ENCODE measurements around the gene SAMD10.

GRCh38 chr20:64010711-64011237, 31.3 kb upstream of the SAMD10 start:
- no peak for TF ChIP-seq YY1 (IDR thresholded peaks at IDR 0.05)
- no peak for TF ChIP-seq TAF1 (conservative IDR thresholded peaks at IDR 0.05)
- no peak for TF ChIP-seq CTCF (IDR thresholded peaks at IDR 0.05; ENCODE audit: low read depth, low read length, missing input control)
- no peak for TF ChIP-seq ZBTB33 (IDR thresholded peaks at IDR 0.05)
- TF ChIP-seq JUND (IDR thresholded peaks at IDR 0.05) = no peak
- no peak for TF ChIP-seq ATF3 (IDR thresholded peaks at IDR 0.05)
- TF ChIP-seq GABPA (IDR thresholded peaks at IDR 0.05 in 1 of 2, conservative IDR thresholded peaks at IDR 0.05 in 1 of 2) = no peak
- TF ChIP-seq MAX (IDR thresholded peaks at IDR 0.05) = no peak
- no peak for TF ChIP-seq REST (IDR thresholded peaks at IDR 0.05)
- no peak for TF ChIP-seq SP1 (IDR thresholded peaks at IDR 0.05)
- no peak for TF ChIP-seq RAD21 (IDR thresholded peaks at IDR 0.05)
- TF ChIP-seq RXRA (IDR thresholded peaks at IDR 0.05) = no peak
